ENCODE data around the gene PCDHB8.
"Not testable (repeated sequence)": the region's sequence is repeated elsewhere in the genome, so short reads cannot be mapped to it uniquely, and the experiment has no call there.

Gene PCDHB8

DNA sequence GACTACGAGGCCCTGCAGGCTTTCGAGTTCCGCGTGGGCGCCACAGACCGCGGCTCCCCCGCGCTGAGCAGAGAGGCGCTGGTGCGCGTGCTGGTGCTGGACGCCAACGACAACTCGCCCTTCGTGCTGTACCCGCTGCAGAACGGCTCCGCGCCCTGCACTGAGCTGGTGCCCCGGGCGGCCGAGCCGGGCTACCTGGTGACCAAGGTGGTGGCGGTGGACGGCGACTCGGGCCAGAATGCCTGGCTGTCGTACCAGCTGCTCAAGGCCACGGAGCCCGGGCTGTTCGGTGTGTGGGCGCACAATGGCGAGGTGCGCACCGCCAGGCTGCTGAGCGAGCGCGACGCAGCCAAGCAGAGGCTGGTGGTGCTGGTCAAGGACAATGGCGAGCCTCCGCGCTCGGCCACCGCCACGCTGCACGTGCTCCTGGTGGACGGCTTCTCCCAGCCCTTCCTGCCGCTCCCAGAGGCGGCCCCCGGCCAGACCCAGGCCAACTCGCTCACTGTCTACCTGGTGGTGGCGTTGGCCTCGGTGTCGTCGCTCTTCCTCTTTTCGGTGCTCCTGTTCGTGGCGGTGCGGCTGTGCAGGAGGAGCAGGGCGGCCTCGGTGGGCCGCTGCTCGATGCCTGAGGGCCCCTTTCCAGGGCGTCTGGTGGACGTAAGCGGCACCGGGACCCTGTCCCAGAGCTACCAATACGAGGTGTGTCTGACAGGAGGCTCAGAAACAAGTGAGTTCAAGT, 6.7 kb downstream of the PCDHB8 start:
- DNase-seq (ENCODE audit: low read depth), result not testable (repeated sequence)

DNA sequence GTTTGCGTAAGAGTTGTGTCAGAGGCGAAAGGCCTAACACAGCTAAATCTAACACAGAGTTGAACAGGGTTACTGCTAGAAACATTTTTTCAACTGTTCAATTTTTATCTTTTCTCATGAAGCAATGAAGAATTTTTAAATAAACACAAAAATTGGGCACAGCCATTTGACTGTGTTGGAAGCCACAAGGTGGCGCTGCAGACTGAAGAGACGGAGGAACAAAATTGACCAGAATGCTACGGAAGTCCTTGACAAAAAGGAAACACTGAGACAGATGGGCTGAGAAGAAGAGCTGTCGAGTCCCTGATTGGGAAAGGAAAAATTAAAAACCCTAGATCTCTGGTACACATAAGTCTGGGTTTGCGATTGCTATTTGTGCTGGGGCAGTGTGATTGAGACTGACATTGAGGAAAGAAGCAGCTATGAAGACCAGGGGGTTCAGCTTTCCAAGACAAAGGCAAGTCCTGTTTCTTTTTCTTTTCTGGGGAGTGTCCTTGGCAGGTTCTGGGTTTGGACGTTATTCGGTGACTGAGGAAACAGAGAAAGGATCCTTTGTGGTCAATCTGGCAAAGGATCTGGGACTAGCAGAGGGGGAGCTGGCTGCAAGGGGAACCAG, 9.4 kb downstream of the PCDHB8 start, which contains the start of gene PCDHB9:
Gene PCDHB9 (plus strand): TSS at position 265 of the 616 bp plus-strand sequence. CDS start 158 bp downstream, at position 423.
- no peak for DNase-seq (ENCODE audit: low read depth)

DNA sequence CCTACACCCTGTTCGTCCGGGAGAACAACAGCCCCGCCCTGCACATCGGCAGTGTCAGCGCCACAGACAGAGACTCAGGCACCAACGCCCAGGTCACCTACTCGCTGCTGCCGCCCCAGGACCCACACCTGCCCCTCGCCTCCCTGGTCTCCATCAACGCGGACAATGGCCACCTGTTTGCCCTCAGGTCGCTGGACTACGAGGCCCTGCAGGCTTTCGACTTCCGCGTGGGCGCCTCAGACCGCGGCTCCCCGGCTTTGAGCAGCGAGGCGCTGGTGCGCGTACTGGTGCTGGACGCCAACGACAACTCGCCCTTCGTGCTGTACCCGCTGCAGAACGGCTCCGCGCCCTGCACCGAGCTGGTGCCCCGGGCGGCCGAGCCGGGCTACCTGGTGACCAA, 11.1 kb downstream of the PCDHB8 start:
- DNase-seq (ENCODE audit: low read depth), result not testable (repeated sequence)

DNA sequence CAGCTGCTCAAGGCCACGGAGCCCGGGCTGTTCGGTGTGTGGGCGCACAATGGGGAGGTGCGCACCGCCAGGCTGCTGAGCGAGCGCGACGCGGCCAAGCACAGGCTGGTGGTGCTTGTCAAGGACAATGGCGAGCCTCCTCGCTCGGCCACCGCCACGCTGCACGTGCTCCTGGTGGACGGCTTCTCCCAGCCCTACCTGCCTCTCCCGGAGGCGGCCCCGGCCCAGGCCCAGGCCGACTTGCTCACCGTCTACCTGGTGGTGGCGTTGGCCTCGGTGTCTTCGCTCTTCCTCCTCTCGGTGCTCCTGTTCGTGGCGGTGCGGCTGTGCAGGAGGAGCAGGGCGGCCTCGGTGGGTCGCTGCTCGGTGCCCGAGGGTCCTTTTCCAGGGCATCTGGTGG, 11.5 kb downstream of the PCDHB8 start:
- not testable (repeated sequence) for DNase-seq (ENCODE audit: low read depth)

DNA sequence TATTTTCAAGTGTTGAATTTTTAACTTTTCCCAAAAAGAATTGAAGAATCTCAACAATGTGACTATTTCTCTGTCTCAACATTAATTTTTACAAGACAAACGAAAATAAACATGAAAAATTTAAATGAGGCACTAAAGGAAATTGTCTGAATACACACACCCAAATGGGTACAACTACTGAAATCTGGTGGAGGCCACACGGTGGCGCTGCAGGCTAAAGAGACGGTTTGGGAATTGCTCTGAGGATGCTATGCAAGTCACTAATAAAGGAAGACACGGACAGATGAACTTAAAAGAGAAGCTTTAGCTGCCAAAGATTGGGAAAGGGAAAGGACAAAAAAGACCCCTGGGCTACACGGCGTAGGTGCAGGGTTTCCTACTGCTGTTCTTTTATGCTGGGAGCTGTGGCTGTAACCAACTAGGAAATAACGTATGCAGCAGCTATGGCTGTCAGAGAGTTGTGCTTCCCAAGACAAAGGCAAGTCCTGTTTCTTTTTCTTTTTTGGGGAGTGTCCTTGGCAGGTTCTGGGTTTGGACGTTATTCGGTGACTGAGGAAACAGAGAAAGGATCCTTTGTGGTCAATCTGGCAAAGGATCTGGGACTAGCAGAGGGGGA, 14.6 kb downstream of the PCDHB8 start, which contains the start of gene PCDHB10:
Gene PCDHB10 (plus strand): TSS at position 244 of the 616 bp plus-strand sequence. CDS start 200 bp downstream, at position 444.
- DNase-seq (ENCODE audit: low read depth), result no peak

DNA sequence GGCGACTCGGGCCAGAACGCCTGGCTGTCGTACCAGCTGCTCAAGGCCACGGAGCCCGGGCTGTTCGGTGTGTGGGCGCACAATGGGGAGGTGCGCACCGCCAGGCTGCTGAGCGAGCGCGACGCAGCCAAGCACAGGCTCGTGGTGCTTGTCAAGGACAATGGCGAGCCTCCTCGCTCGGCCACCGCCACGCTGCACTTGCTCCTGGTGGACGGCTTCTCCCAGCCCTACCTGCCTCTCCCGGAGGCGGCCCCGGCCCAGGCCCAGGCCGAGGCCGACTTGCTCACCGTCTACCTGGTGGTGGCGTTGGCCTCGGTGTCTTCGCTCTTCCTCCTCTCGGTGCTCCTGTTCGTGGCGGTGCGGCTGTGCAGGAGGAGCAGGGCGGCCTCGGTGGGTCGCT, 16.7 kb downstream of the PCDHB8 start:
- not testable (repeated sequence) for DNase-seq (ENCODE audit: low read depth)

DNA sequence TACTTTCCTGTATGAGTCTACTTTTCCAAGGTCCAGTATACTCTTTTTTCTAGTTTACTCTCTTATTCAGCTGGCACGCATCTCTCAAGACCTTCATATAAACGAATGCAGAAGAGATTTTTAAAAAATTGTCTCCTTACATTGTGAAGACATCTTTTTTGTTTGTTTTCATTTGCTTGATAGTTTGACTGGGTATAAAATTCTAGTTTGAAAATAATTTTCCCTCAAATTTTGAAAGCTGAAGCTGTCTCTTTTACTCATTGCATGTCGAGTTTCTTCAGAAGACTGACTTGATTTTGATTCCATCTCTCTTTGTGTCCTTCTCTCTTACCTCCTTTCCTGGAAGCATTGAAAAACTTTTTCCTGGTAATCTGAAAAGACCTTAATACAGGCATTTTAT, 18.8 kb downstream of the PCDHB8 start:
- no peak for DNase-seq (ENCODE audit: low read depth)

DNA sequence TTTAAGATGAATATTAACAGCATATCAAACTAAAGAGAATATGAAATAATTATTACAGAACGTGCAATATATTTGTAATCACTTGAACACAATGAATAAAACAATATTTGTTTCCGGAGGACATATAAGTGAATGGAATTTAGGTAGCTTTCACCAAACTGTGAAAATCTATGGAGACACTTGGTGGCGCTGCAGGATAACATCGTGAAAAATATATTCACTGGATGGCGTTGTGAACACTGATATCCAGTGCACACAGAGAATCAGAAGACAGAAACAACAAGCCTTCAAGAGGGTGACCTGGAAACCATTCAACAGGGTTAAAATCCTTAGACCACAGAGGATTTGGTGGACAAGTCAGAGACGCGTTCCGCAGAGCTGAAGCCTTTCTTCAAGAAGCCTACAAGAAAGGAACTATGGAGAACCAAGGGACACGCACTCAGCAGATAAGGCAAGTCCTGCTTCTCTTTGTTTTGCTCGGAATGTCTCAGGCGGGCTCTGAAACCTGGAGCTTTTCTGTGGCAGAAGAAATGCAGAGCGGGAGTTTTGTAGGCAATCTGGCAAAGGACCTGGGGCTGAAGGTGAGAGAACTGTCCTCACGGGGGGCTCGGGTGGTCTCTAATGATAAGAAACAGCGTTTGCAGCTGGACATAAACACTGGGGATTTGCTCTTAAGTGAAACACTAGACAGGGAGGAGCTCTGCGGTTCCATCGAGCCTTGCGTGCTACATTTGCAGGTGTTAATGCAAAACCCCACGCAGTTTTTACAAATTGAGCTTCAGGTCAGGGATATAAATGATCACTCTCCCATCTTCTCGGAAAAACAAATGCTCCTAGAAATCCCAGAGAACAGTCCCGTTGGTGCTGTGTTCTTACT, 22.0 kb downstream of the PCDHB8 start, which contains the start of gene PCDHB11:
Gene PCDHB11 (plus strand): TSS at position 269 of the 877 bp plus-strand sequence. CDS start 148 bp downstream, at position 417.
- no peak for DNase-seq (ENCODE audit: low read depth)

DNA sequence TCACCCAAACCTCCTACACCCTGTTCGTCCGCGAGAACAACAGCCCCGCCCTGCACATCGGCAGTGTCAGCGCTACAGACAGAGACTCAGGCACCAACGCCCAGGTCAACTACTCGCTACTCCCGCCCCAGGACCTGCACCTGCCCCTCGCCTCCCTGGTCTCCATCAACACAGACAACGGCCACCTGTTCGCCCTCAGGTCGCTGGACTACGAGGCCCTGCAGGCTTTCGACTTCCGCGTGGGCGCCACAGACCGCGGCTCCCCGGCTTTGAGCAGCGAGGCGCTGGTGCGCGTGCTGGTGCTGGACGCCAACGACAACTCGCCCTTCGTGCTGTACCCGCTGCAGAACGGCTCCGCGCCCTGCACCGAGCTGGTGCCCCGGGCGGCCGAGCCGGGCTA, 23.5 kb downstream of the PCDHB8 start:
- not testable (repeated sequence) for DNase-seq (ENCODE audit: low read depth)

DNA sequence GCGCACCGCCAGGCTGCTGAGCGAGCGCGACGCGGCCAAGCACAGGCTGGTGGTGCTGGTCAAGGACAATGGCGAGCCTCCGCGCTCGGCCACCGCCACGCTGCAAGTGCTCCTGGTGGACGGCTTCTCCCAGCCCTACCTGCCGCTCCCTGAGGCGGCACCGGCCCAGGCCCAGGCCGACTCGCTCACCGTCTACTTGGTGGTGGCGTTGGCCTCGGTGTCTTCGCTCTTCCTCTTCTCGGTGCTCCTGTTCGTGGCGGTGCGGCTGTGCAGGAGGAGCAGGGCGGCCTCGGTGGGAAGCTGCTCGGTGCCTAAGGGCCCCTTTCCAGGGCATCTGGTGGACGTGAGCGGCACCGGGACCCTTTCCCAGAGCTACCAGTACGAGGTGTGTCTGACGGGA, 24.1 kb downstream of the PCDHB8 start:
- not testable (repeated sequence) for DNase-seq (ENCODE audit: low read depth)

DNA sequence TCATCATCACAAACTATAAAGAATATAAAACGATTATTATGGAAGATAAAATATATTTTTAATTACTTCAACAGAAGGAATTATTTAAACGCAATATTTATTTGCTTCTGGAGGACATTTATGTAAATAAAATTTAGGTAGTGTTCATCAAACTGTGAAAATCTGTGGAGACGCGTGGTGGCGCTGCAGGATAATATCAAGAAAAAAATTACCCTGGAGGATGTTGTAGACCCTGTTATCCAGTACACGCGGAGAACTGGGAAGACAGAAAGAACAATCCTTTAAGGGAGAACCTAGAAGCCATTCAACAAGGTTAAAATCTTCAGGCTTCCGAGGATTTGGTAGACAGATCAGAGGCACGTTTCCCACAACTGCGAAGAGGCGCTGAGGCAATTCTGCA, 30.9 kb downstream of the PCDHB8 start, which contains the start of gene PCDHB12:
Gene PCDHB12 (plus strand): TSS at position 242 of the 400 bp plus-strand sequence. CDS start 189 bp downstream, outside the sequence.
- DNase-seq (ENCODE audit: low read depth), result no peak

DNA sequence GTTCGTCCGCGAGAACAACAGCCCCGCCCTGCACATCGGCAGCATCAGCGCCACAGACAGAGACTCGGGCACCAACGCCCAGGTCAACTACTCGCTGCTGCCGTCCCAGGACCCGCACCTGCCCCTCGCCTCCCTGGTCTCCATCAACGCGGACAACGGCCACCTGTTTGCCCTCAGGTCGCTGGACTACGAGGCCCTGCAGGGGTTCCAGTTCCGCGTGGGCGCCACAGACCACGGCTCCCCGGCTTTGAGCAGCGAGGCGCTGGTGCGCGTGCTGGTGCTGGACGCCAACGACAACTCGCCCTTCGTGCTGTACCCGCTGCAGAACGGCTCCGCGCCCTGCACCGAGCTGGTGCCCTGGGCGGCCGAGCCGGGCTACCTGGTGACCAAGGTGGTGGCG, 32.7 kb downstream of the PCDHB8 start:
- not testable (repeated sequence) for DNase-seq (ENCODE audit: low read depth)

DNA sequence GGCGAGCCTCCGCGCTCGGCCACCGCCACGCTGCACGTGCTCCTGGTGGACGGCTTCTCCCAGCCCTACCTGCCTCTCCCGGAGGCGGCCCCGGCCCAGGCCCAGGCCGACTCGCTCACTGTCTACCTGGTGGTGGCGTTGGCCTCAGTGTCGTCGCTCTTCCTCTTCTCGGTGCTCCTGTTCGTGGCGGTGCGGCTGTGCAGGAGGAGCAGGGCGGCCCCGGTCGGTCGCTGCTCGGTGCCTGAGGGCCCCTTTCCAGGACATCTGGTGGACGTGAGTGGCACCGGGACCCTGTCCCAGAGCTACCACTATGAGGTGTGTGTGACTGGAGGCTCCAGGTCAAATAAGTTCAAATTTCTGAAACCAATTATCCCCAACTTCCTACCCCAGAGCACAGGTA, 33.3 kb downstream of the PCDHB8 start:
- not testable (repeated sequence) for DNase-seq (ENCODE audit: low read depth)

DNA sequence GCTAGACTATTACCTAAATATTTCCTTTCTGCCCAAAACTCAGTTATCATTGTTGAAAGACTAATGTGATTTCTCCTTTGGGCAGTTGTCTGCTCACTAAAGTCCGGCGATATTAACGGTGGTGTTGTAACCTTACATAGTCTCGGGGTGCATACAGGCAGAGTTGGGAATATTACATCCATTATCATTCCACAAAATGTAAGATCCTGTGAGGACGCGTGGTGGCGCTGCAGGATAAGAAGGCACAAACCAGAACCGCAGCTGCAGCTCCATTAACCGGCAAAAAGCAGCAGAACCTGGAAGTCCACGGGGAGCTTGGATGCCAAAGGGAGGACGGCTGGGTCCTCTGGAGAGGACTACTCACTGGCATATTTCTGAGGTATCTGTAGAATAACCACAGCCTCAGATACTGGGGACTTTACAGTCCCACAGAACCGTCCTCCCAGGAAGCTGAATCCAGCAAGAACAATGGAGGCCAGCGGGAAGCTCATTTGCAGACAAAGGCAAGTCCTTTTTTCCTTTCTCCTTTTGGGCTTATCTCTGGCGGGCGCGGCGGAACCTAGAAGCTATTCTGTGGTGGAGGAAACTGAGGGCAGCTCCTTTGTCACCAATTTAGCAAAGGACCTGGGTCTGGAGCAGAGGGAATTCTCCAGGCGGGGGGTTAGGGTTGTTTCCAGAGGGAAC, 36.2 kb downstream of the PCDHB8 start, which contains the start of gene PCDHB13:
Gene PCDHB13 (plus strand): TSS at position 264 of the 684 bp plus-strand sequence. CDS start 205 bp downstream, at position 469.
- not testable (repeated sequence) for DNase-seq (ENCODE audit: low read depth)

DNA sequence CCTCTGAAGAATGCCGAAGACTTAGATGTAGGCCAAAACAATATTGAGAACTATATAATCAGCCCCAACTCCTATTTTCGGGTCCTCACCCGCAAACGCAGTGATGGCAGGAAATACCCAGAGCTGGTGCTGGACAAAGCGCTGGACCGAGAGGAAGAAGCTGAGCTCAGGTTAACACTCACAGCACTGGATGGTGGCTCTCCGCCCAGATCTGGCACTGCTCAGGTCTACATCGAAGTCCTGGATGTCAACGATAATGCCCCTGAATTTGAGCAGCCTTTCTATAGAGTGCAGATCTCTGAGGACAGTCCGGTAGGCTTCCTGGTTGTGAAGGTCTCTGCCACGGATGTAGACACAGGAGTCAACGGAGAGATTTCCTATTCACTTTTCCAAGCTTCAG, 37.0 kb downstream of the PCDHB8 start:
- DNase-seq (ENCODE audit: low read depth), result not testable (repeated sequence)

DNA sequence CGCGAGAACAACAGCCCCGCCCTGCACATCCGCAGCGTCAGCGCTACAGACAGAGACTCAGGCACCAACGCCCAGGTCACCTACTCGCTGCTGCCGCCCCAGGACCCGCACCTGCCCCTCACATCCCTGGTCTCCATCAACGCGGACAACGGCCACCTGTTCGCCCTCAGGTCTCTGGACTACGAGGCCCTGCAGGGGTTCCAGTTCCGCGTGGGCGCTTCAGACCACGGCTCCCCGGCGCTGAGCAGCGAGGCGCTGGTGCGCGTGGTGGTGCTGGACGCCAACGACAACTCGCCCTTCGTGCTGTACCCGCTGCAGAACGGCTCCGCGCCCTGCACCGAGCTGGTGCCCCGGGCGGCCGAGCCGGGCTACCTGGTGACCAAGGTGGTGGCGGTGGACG, 37.9 kb downstream of the PCDHB8 start:
- DNase-seq (ENCODE audit: low read depth), result not testable (repeated sequence)

DNA sequence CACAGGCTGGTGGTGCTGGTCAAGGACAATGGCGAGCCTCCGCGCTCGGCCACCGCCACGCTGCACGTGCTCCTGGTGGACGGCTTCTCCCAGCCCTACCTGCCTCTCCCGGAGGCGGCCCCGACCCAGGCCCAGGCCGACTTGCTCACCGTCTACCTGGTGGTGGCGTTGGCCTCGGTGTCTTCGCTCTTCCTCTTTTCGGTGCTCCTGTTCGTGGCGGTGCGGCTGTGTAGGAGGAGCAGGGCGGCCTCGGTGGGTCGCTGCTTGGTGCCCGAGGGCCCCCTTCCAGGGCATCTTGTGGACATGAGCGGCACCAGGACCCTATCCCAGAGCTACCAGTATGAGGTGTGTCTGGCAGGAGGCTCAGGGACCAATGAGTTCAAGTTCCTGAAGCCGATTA, 38.4 kb downstream of the PCDHB8 start:
- not testable (repeated sequence) for DNase-seq (ENCODE audit: low read depth)

DNA sequence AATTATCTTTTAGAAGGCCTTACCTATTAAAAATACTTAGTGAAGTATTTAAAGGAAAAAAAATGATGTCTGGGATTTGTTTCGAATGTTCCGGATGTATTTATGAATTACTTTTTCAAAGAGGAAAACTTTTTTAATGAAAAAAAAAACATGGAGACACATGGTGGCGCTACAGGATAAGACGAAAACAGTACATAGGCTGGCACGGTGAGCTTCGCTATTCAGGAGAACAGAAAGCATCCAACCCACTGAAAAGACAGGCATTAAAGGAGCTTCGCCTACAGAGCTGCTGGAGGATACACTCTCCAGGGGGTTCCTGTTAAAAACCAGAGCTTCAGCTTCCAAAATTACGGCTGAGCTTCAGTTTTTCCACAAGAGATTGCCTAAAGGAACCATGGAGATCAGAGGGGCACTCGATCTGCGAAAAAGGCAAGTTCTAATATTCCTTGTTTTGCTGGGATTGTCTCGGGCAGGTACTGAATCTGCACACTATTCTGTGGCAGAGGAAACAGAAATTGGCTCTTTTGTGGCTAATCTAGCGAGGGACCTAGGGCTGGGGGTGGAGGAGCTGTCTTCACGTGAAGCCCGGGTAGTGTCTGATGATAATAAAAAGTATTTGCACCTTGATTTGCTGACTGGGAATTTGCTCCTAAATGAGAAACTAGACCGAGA, 45.7 kb downstream of the PCDHB8 start, which contains the start of gene PCDHB14:
Gene PCDHB14 (plus strand): TSS at position 232 of the 672 bp plus-strand sequence. CDS start 163 bp downstream, at position 395.
- DNase-seq (ENCODE audit: low read depth), result no peak

DNA sequence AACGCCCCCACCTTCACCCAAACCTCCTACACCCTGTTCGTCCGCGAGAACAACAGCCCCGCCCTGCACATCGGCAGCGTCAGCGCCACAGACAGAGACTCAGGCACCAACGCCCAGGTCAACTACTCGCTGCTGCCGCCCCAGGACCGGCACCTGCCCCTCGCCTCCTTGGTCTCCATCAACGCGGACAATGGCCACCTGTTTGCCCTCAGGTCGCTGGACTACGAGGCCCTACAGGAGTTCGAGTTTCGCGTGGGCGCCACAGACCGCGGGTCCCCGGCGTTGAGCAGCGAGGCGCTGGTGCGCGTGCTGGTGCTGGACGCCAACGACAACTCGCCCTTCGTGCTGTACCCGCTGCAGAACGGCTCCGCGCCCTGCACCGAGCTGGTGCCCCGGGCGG, 47.3 kb downstream of the PCDHB8 start:
- DNase-seq (ENCODE audit: low read depth), result not testable (repeated sequence)

DNA sequence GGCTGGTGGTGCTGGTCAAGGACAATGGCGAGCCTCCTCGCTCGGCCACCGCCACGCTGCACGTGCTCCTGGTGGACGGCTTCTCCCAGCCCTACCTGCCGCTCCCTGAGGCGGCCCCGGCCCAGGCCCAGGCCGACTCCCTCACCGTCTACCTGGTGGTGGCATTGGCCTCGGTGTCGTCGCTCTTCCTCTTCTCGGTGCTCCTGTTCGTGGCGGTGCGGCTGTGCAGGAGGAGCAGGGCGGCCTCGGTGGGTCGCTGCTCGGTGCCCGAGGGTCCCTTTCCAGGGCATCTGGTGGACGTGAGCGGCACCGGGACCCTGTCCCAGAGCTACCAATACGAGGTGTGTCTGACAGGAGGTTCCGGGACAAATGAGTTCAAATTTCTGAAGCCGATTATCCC, 47.8 kb downstream of the PCDHB8 start:
- DNase-seq (ENCODE audit: low read depth), result not testable (repeated sequence)
